Measurements from ENCODE around the gene ZP3.
A peak's percentile ranks its signal among the peaks of the same experiment; 100 is the strongest.
"Not testable (repeated sequence)": the region's sequence is repeated elsewhere in the genome, so short reads cannot be mapped to it uniquely, and the experiment has no call there.

The ZP3 gene

DNA sequence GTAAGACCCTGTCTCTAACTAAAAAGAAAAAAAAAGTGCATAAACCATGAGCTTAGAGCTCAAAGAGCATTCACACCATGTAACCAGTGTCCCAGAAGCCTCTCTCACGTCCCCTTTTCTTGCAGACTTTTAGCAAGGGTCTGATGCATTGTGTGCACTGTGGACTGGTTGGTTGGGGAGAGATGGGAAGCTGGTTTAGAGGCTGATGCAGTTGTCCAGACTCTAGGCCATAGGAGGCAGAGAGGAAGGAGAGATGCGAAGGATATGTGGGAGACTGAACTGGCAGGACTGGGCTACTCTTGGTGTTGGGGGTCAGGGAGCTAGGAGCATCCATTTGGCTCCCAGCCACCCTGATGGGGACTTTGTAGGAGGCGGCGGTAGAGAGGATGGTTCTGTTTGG lies 17.0 kb upstream of the ZP3 start:
- no peak for DNase-seq

DNA sequence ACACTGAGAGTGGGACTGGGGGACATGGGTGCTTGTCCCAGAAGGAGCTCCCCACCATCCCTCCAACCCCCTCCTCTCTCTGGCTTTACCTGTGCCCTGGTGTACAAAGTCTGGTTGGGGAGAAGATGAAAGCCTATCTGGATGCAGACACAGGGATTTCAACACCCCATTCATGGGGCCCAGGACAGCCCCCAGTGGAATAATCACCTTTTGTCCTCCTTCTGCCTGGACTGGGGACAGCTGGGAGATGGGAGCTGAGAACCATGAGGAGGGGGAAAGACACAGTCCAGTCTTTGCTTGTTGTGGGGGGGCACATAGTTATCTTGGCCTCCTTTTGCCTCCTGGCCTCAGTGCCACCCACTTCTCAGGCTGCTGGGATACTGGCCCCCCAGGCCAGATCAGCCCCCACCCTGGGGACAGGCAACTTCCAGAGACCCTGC lies 16.6 kb upstream of the ZP3 start:
- no peak for DNase-seq

DNA sequence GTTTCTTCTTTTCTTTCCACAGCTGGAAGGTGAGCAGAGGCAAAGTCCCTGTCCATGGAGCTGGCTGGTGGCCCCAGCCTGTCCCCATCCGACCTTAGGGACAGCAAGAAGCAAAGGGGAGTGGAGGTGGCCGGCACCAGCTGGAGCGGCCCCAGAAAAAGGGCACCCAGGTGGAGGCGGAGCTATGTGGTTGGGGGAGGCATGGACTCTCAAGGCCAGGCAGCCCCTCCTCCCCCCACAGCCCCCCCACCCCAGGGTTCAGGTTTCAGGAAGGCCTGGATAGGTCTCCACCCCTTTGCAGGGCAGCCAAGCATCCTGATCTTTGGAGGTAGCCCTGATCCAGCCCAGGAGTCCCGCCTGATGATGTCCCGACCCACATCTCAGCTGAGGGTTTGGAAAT lies 15.2 kb upstream of the ZP3 start, which contains the start of gene SSC4D:
TSS of gene SSC4D (minus strand) at position 161 of the 400 bp plus-strand sequence. CDS start 5,258 bp downstream, outside the sequence.
- no peak for DNase-seq

DNA sequence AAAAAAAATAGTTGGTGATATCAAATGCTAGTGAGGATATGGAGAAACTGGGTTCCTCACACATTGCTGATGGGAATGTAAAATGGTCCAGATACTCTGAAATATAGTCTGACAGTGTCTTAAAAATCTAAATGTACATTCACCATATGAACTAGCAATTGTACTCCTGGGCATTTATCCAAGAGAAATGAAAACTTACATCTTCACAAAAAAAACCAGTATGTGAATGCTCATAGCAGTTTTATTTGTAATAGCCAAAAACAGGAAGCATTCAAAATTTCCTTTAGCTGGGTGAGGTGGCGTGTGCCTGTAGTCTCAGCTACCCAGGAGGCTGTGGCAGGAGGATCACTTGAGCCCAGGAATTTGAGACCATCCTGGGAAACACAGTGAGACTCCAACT lies 13.1 kb upstream of the ZP3 start:
- no peak for DNase-seq

DNA sequence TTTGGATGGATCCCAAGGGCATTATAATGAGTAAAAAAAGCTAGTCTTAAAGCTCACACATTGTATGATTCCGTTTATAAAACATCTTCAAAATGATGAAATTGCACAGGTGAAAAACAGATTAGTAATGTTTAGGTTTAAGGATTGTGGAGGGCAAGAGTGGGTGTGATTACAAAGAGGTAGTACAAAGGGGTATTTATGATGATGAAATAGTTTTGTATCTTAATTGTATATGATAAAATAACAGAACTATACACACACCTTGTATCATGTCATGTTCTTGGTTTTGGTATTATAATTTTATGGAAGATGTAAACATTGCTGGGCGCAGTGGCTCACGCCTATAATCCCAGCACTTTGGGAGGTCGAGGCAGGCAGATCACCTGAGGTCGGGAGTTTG lies 12.5 kb upstream of the ZP3 start:
- no peak for DNase-seq

DNA sequence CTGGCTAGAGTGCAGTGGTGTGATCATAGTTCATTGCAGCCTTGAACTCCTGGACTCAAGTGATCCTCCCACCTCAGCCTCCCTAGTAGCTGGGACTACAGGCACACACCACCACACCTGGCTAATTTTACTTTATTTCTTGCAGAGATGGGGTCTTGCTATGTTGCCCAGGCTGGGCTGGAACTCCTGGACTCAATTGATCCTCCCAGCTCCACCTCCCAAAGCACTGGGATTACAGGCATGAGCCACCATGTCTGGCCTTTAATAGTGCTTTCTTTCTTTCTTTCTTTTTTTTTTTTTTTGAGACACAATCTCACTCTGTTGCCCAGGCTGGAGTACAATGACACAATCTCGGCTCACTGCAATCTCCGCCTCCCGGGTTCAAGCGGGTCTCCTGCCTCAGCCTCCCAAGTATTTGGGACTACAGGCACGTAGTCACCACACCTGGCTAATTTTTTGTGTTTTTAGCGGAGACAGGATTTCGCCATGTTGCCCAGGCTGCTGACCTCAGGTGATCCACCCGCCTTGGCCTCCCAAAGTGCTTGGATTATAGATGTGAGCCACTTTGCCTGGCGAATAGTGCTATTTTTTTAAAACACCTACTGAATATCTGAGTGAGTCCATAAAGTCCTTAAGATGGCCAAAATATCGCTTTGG lies 7.0 kb upstream of the ZP3 start:
- not testable (repeated sequence) for DNase-seq

DNA sequence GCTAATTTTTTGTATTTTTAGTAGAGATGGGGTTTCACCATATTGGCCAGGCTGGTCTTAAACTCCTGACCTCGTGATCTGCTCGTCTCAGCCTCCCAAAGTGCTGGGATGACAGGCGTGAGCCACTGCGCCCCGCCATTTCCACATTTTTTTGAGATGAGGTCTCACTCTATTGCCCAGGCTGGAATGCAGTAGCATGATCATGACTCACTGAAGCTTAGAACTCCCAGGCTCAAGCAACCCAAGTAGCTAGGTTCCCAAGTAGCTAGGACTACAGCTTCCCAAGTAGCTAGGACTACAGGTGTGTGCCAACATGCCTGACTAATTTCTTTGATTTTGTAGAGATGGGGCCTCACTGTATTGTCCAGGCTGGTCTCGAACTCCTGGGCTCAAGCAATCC lies 3.7 kb upstream of the ZP3 start:
- DNase-seq, result not testable (repeated sequence)

DNA sequence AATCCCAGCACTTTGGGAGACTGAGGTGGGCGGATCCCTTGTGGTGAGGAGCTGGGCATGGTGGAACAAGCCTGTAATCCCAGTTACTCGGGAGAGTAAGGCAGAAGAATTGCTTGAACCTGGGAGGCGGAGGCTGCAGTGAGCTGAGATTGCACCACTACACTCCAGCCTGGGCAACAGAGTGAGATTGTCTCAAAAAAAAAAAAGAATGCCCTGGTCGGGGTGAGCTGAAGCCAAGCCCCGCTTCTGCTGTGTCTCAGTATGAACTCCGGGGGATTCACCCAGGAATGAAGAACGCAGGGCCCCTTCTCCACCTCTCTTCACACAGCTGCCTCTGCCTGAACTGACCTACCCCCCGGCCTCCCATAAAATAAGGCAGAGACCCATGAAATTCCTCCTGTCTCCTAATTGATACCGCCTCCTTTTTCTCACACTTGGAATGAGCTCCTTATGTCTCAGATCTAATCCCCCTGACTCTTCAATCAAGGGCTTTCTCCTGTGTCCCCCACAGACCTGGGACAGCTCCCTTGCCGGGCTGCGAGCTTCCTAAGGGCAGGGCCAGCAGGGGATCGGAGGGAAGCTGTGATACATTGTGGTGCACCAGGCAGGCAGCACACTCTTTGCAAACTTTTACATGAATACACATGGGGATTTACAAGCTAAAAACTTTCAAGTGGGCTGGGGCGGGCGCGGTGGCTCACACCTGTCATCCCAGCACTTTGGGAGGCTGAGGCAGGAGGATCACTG lies 911 bp upstream of the ZP3 start:
- DNase-seq, result no peak

DNA sequence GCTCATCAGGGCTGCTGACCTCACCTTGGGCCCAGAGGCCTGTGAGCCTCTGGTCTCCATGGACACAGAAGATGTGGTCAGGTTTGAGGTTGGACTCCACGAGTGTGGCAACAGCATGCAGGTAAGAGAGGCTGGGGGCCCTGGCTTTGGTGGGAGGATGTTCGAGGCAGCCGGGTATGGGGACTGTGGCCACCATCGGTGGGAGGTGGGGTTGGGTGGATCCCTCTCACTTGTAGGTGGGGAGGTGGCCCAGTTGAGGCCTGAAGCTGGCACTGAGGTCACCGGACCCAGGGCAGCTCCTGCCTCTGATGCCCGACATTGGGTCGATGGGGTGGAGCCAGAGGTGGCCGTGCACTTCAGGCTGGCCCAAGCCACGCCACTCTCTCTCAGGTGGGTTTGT lies 406 bp downstream of the ZP3 start:
- no peak for DNase-seq

DNA sequence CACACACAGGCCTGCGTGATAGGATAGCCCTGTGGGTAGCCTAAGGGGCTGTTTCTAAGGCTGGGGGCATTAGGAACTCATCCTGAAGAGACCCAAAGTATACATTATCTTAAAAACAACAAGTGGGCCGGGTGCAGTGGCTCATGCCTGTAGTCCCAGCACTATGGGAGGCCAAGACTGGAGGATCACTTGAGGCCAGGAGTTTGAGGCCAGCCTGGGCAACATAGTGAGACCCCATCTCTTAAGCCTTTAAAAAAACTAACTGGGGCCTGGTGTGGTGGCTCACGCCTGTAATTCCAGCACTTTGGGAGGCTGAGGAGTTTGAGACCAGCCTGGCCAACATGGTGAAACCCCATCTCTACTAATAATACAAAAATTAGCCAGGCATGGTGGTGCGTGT lies 808 bp downstream of the ZP3 start:
- not testable (repeated sequence) for DNase-seq

DNA sequence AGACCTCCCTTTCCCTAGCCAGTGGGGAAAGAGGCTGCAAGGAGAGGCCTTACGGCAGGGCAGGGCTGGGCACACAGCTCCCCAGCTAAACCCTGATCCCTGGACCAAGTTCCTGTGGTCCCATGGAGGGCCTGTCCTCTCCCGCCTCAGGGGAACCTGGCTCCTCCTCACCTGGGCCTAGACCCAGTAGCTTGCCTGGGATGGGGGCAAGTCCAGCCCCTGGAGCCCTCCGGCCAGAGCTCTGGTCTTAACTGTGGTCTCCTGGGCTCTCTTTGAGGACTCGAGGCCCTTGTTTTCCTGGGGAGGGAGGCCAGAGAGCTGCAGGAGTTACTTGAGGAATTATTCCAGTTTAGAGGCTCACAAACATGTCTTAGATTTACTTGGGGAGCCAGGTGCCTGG lies 1.5 kb downstream of the ZP3 start:
- no peak for DNase-seq

DNA sequence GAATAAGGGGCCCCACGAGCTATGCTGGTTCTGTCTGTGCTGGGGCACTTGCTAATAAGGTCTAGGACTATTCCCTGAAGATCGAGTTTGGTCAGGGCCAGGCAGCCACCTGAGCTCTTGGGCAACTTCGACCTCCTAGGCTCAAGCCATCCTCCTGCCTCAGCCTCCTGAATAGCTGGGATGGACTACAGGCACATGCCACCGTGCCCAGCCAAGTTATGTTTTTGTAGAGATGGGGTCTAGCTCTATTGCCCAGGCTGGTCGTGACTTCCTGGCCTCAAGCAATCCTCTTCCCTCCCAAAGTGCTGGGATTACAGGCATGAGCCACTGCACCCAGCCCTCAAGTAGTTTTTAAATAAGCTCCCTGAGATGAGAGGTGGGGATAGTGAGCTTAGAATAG lies 2.9 kb downstream of the ZP3 start:
- DNase-seq, result no peak

DNA sequence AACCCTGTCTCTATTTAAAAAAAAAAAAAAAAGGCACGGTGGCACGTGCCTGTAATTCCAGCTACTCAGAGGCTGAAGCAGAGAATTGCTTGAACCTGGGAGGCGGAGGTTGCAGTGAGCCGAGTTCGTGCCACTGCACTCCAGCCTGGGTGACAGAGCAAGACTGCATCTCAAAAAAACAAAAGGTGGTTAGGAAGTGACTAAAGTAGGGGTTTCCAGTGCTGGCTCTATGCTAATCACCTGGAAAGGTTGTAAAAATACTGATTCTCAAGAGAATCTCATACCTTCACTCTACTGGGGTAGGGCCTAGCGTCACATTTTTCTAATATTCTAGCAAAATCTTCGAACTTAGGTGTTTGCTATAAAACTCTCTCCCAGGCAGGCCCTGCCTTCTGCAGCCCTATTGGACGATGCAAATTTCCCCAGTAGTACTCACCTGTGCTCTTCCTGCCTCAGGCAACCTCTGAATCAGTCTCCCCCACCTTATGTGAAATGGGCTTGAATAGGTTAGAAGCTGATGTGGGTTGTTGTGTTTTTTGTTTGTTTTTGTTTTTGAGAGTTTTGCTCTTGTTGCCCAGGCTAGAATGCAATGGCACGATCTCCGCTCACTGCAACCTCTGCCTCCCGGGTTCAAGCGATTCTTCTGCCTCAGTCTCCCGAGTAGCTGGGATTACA lies 3.5 kb downstream of the ZP3 start:
- DNase-seq, result no peak

DNA sequence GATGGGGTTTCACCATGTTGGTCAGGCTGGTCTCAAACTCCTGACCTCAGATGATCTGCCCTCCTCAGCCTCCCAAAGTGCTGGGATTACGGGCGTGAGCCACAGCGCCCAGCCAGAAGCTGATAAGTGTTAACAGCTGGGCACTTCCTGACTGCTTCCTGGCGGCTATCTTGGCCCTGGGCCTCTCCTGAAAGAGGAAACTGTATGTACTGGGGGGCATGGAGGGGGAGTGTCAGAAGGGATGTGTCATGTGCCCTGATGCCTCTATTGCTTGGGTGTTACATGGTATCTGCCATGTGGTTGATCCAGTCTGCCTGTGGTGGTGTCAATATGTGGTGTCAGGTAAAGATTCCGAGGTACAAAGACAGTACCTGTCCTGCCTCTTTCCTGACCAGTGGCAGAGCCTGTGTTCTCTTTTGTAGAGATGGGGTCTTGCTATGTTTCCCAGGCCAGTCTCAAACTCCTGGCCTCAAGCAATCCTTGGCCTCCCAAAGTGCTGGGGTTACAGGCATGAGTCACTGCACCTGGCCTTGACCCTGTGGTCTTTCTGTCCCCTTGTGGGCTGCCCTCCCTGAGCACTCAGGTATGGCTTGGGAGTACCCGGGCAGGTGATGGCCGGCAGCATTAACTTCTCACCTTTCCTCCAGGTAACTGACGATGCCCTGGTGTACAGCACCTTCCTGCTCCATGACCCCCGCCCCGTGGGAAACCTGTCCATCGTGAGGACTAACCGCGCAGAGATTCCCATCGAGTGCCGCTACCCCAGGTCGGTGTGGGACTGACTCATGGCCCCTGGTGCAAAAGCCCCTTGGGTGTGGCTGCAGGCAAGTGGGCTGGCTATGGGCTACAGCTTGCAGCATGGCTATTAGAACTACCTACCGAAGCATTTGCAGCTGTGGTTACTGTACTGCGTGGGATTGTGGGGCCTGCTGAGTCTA lies 4.4 kb downstream of the ZP3 start:
- DNase-seq, result no peak

DNA sequence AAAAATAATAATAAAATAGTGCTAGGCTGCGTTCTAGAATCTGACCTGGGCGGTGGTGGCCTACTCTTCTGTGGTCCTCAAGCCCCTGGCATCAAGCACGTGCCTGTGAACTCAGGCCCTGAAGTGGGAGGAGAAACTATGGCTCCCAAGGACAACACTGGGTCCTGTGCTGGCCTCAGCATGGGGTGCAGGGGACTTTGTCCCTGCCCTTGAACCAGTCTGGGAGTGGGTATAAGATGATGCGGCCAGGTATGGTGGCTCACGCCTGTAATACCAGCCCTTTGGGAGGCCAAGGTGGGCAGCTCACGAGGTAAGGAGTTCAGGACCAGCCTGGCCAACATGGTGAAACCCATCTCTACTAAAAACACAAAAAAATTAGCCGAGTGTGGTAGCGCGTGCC lies 5.5 kb downstream of the ZP3 start:
- no peak for DNase-seq

DNA sequence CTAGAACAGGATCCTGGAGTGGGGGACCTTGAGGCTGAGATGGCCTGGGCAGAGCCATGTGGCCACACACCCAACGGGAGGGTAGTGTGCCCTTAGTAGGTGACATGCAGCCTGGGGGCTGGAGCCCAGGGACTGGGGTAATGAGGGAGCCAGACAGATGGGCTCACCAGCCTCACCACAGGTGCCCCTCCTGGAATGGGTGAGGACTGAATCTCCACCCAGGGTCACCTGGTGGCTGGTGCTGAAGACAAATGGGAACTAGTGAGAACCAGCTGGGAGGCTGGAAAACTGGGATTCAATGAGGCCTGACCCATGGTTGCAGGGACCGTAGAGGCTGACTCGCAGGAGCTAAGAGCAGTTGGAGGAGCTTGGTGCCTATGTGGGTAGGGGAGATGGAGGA lies 6.1 kb downstream of the ZP3 start:
- no peak for DNase-seq

DNA sequence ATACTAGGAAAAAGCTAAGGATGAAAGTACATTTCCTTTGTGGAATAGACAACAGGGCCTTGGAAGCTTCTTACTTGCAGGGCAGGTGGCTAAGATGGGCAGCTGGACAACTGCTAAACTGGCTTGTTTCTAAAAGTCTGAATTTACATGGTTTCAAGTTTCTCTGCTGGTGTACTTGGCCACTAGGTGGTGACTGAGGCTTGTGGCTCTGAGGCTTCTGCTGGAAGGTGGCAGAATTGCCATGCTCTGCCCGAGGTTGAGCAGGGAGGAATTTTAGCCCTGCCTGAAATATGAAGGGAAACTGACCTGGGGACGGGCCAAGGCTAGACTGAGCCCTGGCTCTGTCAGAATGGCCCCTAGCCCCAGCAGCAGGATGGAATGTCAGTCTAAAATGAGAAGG lies 13.1 kb downstream of the ZP3 start:
- peak; percentile 46 for DNase-seq

DNA sequence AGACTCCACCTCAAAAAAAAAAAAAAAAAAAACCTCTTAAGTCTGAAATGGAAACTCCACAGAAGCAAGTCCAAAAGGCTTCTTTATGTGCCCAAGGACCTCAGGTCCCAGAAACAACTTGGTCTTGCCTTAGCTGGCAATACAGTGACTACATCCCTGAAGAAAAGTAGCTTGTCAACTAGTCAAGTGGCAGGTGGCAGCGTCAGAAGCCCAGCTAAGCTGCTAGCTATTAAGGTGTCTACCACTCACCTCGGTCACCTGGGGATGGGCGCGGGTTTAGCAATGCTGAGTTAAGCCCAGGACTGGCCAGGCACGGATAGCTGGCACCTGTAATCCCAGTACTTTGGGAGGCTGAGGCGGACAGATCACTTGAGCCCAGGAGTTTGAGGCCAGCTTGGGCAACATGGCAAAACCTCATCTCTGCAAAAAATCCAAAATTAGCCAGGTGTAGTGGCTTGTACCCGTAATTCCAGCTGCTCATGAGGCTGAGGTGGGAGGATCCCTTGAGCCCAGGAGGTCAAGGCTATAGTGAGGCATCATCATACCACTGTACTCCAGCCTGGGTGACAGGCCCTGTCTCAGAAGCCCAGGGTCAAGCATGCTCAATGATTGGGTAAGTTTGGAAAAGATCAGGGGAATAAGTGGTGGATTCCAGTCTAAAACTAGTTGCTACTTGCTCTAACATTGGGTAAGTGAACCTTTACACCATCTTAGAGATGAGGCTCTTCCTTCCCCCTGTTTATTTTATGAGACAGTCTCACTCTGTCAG lies 14.6 kb downstream of the ZP3 start:
- not testable (repeated sequence) for DNase-seq

DNA sequence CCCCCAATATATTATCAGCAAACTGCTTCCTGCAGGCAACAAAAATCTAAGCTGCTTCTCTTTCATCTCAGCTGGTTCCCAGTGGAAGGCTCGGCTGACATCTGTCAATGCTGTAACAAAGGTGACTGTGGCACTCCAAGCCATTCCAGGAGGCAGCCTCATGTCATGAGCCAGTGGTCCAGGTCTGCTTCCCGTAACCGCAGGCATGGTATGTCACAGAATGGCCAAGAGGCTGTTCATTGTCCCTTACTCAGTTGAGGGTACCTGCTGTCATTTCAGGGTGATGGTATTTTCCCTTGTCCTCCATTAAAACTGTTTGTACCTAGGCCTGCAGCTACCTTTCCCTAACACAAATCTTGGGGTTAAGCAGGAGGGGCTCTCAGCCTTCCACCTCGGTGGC lies 15.7 kb downstream of the ZP3 start:
- DNase-seq, result not testable (repeated sequence)

DNA sequence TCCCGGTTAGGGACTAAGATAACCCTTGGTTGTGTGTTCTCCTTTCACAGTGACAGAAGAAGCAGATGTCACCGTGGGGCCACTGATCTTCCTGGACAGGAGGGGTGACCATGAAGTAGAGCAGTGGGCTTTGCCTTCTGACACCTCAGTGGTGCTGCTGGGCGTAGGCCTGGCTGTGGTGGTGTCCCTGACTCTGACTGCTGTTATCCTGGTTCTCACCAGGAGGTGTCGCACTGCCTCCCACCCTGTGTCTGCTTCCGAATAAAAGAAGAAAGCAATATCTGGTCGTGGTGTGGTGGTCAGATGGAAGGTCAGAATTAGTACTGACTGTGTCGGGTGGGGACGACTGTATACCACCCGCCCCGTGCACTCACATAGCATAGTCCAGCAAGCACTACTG lies 17.0 kb downstream of the ZP3 start:
- DNase-seq, result not testable (repeated sequence)

DNA sequence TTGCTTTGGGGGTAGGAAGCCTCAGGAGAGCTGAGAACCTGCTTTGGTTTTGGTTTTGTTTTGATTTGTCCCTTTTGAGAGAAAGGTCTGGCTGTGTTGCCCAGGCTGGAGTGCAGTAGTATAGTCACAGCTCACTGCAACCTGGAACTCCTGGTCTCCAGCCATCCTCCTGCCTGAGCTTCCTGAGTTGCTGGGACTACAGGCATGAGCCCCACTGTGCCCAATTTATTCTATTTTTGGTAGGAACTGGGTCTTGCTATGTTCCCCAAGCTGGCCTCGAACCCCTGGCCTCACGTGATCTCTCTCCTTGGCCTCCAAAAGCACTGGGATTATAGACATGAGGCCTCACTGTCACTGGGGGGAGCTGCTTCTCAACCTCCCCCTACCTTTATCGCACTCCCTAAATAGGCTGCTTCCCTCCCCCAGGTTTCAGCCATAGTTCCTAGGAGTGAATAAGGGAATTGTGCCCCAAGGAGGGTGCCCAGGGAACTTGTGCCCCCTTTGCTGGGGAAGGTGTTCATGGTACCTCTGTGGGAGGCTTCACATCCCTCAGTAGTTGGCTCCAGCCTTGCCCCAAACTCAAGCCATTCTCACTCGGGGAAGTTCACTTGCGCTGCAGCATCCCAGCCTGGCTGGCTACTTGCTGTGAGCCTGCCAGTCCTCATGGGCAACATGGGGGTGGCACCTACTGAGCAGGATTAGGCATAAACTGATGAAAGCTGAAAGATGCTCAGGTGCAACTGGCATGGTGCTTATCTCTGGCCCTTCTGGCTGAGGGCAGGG lies 18.1 kb downstream of the ZP3 start:
- DNase-seq, result not testable (repeated sequence)

Measured in activated gamma-delta T cell treated with Interleukin-2 at 50 U/mL for 16 hours (primary cell).